Globus pallidus (tissue), 1 donor: ENCODE measurements around the gene LDHAL6B.

Experiments used
- DNase-seq: peaks from one replicate; pipeline ENCODE4 v3.0.0-alpha.2; 2015; ENCODE audit warnings: low spot score

Gene LDHAL6B

DNA sequence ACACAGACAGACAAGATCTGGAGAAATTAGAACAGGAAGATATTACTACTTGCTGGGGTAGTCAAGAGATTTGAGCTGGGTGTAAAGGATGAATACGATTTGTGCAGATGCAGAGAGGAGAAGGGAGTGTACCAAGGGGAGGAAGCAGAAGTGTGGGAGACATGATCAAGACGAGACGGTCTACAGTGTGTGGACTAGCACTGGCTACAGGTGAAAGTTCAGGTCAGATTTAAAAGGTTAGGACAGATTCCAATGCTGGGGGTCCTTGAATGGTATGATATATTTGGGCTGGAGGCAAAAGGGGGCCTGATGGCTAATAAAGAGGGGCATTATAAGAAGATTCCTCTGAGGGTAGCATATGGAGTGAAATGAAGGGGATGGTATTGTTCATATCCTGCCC is 12.1 kb downstream of the LDHAL6B start:
- DNase-seq, result no peak

DNA sequence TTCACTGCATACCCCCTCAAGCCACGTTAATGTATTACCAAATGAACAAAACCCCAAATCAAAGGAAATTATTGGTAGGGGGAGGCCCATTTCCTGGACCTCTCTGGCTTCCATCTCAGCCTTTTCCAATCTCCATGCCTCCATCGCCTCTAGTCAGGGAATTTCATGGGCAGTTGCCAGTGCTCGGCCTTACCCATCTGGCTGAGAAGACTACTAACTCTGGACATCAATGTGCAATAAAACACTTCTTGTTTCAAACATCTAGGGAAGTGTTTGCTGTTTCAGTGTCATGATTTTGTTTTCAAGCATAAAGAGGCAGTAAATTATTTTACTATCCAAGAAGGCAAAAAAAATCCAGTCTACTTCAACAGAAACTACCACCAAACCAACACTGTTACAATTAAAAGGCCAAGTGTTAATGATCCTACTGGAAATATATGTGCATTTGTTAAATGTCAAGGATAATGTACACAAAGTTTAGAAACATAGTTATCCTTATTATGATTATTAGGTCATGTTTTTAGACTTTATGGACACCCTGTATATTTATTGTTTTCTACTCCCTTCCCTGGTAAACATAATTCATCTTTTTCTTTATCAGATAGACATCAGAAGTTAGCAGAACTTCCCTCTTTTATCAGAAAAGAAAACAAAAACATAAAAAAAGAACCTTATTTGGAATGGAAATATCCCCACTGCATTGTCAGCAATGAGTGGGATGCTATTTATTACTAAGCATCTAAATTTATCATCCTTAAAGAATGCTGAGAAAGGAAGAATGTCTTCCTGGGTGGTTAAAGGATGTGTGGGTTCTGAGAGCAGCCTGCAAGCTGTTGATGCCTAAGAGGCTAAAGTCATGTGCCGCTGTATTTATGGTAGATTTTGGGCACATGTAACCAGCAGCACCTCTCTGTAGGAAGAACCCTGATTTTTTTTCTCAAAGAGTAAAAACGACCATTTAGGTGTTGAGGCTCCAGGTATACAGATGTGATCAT is 15.2 kb downstream of the LDHAL6B start:
- no peak for DNase-seq

DNA sequence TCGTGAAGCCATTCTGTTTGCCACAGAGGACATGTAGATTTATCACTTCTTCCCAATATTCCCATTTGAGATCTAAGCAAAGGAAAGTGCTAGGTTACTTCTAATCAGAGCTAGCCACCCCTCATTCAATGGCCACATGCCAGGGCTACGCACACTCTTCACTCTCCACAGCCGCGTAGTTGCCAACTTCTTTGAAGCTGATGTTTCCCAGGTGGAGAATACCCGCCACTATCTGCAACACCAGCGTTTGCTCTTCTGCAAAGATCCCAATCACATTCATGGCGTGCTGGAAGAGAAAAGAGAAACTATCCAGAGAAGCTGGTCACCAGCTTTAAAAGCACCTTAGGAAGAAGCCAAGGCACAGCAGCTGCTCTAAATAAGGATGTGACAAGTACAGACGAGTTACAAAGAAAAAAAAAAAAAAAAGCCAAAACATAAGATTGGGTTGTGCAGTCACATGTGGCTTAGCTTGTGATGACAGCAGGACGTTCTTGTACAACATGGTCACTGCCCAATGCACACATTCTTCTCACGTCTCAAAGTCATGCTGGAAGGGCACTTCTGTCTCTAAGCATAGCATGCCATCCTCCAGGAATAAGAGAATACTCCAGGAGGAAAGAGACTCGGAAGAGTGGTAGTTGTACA is 16.4 kb downstream of the LDHAL6B start:
- DNase-seq, result no peak

DNA sequence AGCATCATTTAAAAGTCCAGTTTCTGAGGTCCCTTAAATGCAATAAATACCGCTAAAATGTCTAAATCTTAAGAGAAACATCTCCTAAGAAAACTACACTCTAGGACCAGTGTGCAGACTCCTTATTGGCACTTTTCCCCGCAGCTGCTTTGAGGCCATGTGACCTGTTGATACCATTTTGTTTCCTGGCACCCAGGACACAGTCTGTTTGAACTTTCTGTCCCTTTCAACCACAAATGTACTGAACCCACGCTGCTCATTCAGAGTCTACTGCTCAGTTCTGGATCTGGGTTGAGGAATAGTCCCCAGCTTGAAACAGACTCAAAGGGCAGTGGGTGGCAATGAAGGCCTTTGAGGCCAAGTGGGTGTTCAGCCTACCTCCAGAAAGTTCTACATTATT is 17.1 kb downstream of the LDHAL6B start:
- DNase-seq, result no peak

DNA sequence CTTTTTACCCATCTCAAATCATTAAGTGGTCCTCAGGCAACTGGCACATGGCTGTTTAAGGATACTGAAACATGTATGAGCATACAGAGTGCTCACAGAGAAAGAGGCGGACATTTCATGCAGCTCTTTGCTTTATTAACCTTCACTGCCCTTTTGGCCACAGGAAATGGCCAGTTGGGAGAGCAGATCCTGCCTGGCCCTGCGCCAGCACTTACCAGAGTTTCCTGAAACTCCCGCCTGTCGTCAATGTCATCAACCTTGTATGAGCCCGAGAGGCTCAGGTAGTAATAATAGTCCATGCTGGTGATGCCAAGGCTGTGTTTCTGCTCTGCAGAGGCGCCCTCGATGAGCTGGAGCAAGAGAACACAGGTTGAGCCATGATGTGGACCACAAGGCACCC is 17.8 kb downstream of the LDHAL6B start:
- no peak for DNase-seq

DNA sequence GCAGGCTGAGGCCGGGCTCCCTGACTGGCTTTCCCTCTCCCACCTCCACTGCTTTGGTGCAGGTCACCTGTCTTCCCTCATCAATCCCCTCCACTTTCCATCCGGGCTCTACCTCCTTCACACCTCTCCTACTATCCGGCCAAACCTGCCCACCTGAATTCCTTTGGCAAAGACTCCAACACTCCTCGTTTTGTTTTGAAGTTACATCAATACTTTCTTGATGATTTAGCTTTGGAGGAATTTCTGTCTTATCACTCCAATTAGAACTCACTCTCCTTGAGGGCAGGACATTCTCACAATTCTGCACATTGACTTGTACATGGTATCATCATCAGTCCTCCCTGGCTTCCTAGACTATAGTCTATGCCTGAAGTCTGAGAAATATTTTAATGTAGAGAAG is 20.4 kb downstream of the LDHAL6B start:
- DNase-seq, result no peak

DNA sequence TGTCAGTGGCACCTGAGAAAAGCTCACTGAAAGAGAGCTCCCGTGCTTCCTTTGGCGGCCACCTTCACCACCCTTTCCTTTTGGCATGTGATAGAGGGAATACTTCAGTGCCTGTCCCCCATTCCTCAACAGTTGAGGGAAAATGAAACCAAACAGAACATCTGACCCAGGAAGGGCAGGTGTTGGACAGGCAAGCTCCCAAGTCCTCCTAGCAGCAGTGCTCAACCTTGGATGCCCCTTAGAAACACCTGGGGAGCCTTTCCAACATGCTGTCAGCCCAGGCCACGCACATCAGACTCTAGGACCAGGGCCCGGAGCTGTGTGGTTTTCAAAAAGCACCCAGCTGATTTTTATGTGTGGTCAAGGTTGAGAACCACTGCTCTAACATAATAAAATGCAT is 22.4 kb downstream of the LDHAL6B start:
- no peak for DNase-seq

DNA sequence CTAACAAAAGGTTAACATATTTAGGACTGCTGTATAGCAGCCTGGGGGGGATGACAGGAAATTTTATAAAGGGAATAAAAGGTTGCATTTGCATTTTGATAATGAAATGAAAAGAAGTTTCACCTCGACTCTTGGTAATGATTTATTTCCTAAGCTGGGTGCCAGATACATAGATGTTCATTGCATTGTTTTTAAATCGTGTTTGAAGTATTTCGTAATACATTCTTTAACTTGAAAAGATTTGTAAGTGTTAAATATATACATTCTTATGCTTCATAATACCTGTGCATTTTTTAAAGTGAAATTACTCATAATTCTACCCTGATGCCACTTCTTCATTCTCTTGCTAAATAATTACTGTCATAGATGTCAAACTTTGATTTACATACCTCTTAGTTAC is 22.8 kb downstream of the LDHAL6B start:
- DNase-seq, result no peak

DNA sequence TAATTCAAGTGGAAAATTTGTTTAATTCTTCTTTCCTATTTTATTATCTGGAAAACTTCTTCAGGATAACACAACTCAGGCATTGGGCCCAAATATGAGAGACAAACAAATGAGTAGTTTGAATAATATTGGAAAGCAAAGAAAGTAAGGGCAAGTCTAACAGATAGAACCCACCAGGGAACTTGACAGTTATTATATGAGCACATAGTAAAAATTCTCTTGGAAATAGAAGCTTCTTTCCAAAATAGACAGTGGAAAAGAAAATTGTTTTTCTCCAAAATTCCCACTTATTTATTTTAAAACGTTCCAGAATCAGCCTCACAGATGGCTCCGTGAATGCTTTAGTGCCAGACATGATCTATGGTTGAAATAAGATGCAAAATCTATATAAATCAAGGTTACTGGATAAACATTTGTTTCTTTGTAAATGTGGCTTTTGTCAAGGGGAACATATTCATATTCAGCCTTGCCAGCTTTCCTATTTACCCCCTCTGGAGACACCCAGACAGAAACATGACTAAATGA is 23.9 kb downstream of the LDHAL6B start:
- no peak for DNase-seq

DNA sequence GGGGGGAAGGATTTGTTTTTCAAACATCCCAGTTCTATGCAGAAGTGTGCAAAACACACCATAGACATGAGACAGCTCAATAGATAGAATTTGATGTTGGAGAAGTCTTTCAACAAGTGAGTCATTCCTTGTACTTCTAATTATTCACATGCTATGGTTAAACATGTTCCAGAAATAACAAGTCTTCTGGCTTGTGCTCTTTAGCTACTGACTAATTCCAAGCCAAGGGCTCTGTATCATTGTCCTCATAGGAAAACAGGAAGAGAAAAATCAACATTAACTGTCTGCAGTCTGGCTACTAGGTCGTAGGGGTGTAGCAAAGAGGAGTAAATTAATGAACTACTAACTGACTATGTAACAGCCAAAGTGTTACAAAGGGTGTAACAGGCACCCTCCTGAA is 25.8 kb downstream of the LDHAL6B start:
- no peak for DNase-seq

DNA sequence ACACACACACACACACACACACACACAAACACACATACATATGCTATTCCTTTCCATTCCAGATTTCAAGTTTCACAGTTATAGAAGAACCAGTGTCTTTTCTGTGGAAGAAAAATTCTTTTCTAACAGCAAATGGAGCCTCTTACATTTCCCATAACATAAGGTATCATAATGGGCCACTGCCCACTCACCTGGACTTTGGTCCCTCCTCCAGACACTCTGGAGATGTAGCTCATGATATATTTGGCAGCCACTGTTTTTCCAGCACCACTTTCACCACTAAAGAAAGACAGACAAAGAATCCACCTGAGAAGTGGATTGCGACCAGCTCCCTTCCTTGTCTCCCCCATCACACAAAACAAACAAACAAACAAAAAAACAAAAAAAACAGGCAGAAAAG is 29.8 kb downstream of the LDHAL6B start:
- DNase-seq, result no peak

DNA sequence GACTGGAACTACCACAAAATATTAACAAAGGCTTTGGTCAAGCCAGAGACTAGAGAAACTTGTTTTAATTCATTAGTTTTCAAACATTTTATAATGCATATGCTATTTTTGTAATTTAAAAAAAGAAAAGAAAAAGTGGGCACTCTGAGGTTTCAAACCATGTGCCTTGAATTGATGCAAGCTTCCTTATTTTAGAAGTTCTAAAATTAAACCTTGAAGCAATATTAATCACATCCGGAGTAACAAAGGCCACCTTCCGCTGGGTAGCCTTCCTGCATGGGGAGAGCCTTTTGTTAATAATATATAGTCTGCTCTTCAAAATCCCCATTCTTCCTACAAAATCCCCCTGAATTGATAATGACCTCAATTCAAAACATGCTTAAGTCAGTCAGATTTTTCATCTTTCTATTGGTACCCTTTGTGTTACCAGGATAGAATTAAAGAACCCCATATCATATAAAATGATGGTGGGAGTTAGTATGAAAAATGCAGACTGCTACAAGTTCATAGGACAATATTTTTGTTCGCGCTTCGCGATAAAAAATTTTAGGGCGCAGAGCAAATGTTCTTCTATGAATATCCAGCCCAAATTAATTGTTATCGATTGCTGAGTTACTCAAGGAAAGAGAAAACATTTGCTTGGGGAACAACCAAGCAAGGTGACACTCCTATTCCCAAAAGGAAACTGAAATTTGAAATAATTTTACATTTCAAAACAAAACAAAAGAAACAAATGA is 30.6 kb downstream of the LDHAL6B start:
- DNase-seq, result no peak

DNA sequence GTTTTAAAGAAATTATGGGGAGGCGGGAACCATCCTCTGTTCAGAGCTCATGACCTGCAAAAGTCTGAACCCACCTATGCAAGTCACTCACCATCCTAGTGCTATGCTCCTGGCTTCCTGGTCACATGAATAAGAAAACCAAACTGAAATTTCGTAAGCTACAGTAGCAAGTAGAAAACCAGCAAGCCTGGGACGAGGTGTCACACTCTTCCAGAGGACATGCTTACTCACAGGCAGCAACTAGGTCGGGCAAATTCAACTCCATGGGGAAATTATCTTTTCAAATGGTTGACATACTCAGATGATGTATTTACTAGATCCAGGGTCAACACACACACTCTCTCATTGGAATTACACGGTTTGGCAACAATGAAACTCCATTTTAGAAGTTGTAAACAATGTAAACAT is 31.3 kb downstream of the LDHAL6B start:
- no peak for DNase-seq

DNA sequence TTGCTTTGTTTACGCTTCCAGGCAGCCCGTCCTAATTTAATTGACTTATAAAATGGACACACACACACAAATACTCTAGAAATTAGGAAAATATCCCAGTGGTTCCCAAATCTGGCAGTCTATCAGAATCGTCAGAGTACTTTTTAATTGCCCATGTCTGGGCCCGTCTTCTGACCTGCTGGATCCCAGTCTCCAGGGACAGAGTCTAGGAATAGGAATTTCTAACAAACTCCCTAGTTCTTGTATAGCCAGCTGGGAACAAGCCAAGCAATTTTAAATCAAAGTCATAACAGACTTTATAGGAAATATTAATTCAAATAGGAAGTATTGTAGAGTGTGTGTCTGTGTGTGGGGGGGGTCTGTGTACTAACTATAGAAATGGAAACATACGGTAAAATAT is 33.4 kb downstream of the LDHAL6B start:
- no peak for DNase-seq

DNA sequence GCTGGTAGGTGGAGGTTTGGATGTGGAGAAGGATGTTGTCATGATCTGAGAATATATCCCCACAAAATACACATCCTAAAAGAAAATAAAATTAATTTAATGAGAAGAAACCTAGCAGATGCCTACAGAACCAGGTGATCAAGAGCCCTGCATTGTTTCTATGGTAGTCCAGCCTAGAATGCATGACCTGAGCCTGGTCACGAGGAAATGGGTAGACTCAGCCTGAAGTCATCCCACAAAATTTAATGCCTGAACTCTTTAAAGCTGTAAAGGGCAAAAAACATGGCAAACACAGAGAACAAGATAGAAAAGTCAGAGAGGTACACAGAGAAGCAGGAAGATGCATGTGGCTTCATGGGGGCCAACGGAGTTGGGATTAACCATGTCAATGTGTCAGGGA is 36.0 kb downstream of the LDHAL6B start:
- no peak for DNase-seq

DNA sequence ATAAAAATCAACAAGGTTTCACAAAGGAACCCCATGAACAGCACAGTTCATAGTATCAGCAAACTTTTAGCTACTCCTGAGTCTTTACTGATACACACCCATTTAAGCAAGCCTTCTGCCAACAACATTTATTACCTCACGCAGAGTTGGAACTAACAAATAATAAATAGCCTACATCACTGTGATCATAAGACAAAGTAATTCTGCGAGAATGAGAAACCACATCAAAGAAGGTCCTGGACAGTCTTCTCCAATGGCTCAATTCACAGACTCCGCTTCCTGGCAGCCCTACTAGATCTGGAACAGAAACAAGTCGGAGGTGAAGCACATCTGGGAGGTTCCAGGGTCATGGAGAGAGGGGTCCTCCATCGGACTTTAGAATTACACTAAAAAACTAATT is 37.0 kb downstream of the LDHAL6B start:
- DNase-seq, result no peak

DNA sequence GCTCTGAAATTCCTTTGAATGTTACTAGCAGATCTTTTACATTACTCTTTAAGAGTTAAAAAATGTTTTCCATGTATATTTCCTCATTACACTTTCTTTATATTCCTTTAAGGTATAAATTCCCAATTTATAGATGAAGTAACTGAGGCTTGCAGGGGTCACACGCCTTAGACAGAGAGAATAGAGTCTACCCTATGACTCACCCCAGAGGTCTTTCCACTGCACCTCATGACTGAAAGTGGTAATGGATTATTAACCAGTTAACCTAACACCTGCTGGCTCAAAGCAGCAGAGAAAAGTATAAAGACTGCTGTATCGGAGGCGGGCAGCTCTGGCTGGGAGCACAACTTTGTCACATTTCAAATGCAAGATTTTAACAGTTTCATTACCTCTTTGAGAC is 37.7 kb downstream of the LDHAL6B start:
- no peak for DNase-seq

DNA sequence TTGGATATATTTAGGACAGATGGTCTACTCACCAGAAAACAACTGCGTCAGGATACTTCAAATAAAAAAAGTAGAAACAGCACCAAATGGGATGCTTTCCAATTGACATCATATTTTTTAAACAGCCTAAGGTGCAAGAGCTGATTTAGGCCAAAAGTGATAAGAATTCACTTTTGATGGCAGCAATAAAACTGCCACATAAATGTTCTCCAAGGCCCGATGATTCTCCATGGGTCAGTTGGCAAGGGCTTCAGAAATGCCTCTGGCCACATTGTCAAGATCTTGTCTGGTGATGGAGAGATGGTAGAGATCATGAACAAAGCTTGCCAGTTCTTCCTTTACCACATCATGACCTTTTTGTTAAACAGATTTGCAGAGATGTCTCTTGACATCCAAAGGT is 38.9 kb downstream of the LDHAL6B start:
- DNase-seq, result no peak

DNA sequence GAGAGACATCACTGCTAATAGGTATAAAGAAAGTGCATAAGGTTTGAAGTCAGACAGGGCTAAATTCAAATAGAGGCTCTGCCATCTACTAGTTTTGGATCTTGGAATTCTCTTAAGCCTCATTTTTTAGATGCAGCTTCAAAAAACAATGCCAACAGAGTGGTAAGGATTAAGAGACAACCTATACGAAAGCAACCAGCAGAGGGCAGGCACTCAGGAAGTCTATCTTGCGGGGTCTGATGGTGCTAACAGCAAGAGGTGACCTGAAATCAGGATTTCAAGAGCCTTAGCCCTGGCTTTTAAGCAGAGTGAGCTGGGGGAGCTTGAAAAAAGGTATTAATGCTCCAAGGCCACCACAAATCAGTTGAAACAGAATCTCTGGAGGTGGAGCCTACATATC is 40.7 kb downstream of the LDHAL6B start:
- DNase-seq, result peak; percentile 72

DNA sequence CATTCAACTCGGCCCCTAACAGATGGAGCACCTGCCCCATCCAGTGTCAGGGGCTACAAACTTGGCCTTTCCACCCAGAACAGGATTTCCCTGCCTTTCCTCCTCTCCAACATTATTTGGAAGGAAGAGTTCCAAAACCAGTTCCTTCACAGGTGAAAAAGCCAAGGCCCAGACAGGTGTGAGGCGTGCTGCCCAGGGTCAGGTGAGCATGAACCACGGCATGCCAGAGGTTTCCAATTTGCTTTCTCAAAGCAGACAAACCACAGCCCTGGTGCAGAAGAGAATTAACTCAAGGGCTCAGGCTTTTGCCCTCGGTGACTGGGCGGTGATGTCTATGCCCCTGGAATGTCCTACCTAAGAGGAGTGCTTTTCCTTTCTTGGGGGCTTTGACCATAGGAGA is 43.2 kb downstream of the LDHAL6B start:
- no peak for DNase-seq

DNA sequence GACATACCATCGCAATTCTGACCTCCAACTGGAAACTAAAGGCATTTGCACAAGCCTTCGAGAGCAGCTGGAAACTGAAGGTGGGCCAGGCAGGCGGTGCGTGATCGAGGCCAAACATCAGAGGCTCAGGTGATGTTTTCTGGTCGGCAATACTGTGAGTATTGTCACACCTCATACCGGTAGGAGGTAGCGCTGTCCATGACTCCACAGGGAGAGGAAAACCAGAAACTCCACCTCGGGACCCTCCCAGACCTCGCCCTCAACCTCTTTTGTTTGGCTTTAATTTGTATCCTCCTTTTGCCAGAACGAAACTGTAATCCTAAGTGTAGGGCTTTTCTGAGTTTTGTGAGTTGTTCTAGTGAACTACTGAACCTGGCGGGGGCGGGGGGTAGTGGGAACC is 43.6 kb downstream of the LDHAL6B start:
- DNase-seq, result no peak

DNA sequence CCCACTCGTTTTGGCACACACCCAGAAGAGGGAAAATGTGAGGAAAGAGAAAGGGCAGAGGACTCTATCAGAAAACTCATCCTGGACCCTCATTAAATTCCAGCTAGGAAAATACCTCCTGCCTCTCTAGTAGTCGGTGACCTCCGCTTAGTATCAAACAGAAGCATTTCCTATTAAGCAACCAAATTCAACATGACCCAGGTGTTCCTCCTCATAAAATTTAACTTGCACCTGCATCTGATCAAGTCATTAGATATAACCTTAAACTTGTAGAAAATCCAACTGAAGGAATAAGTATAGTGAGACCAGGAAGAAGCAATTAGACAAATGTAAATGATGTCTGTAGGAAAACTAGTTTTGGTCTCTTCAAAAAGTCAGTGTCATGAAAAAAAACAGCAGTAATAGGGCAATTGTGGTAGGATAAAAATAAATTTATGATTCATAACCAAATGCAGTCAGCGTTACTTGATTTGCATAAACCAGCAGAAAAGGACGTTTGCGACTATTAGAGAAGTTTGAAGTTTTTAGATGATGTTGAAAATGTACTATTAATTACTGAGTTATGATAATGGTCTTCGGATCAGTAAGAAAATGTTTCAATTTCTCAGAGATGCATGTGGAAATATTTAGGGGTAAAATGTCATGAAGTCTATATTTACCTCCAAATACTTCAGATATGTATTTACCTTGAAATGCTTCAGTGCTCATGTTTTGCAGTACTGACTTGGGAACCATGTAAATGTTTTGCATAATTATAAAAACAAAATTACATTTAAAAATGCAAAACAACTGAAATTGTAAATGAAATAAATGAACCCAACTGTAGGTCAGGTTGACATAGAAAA is 44.6 kb downstream of the LDHAL6B start:
- no peak for DNase-seq
